Liver (tissue), 9 donors: Measurements from ENCODE around the gene DHH. TPM values are rescaled to one million over a fixed set of nuclear protein-coding genes. Genes with fewer than 3 reads are reported as not detected.

Experiments used
- DNase-seq: peaks from one replicate; pipeline ENCODE4 v3.0.0-alpha.2; 2017; ENCODE audit warnings: low spot score
- H3K27ac ChIP-seq, 2 donors: one replicate each; pipeline ENCODE4 v1.7.0; 2013; ENCODE audit warnings: inconsistent platforms in 2 of 2, low read length in 2 of 2, control low read depth in 1 of 2, low read depth in 1 of 2, mild to moderate bottlenecking in 1 of 2
- H3K27me3 ChIP-seq, 4 donors: one replicate each; pipeline versions ENCODE4 v1.6.1 to v1.7.0; 2013; ENCODE audit warnings: low read length in 3 of 4, inconsistent platforms in 1 of 4, mild to moderate bottlenecking in 1 of 4, moderate library complexity in 1 of 4; ENCODE audit not compliant: control insufficient read depth in 4 of 4, insufficient read depth in 4 of 4
- H3K36me3 ChIP-seq, 4 donors: one replicate each; pipeline versions ENCODE4 v1.6.1 to v1.7.0; 2013; ENCODE audit warnings: low read length in 3 of 4, mild to moderate bottlenecking in 3 of 4, low read depth in 1 of 4, moderate library complexity in 1 of 4; ENCODE audit not compliant: control insufficient read depth in 4 of 4, insufficient read depth in 3 of 4
- H3K4me1 ChIP-seq, 4 donors: one replicate each; pipeline versions ENCODE4 v1.6.1 to v1.7.0; 2013; ENCODE audit warnings: low read length in 3 of 4, mild to moderate bottlenecking in 3 of 4, moderate library complexity in 1 of 4; ENCODE audit not compliant: control insufficient read depth in 4 of 4, insufficient read depth in 4 of 4
- H3K4me3 ChIP-seq, 3 donors: one replicate each; pipeline versions ENCODE4 v1.6.1 to v1.7.0; 2013; ENCODE audit warnings: low read length in 3 of 3, control low read depth in 1 of 3, low read depth in 1 of 3, mild to moderate bottlenecking in 1 of 3
- H3K9ac ChIP-seq, 2 donors: one replicate each; pipeline ENCODE4 v1.7.0; 2013; ENCODE audit warnings: low read length in 2 of 2, mild to moderate bottlenecking in 2 of 2, moderate library complexity in 2 of 2, control low read depth in 1 of 2, low read depth in 1 of 2
- H3K9me3 ChIP-seq, 4 donors: one replicate each; pipeline versions ENCODE4 v1.6.1 to v1.7.0; 2013; ENCODE audit warnings: low read length in 3 of 4; ENCODE audit not compliant: control insufficient read depth in 4 of 4
- ATF3 ChIP-seq: IDR thresholded peaks from 2 replicates; pipeline ENCODE4 v1.6.1; 2016; ENCODE audit warnings: antibody characterized with exemption
- CTCF ChIP-seq: fragments of 150-350 bp; IDR thresholded peaks from 2 replicates; pipeline ENCODE4 v1.5.1; 2017; ENCODE audit warnings: improper control_type of control experiment, low read depth, low read length; ENCODE audit not compliant: missing input control
- EGR1 ChIP-seq, 2 donors: IDR thresholded peaks; 2 replicates each; pipeline ENCODE4 v1.6.1; 2016 to 2018; ENCODE audit warnings: antibody characterized with exemption in 2 of 2, low read depth in 2 of 2
- FOXA1 ChIP-seq: IDR thresholded peaks from 2 replicates; pipeline ENCODE4 v1.6.1; 2016; ENCODE audit warnings: antibody characterized with exemption
- GABPA ChIP-seq, 2 donors: IDR thresholded peaks in 1 of 2; conservative IDR thresholded peaks in 1 of 2; 2 replicates each; pipeline ENCODE4 v1.6.1; 2016; ENCODE audit warnings: antibody characterized with exemption in 2 of 2, mild to moderate bottlenecking in 1 of 2, moderate library complexity in 1 of 2
- HNF4A ChIP-seq, 2 donors: conservative IDR thresholded peaks; 2 replicates each; pipeline ENCODE4 v1.6.1; 2016; ENCODE audit warnings: antibody characterized with exemption in 2 of 2, mild to moderate bottlenecking in 2 of 2
- HNF4G ChIP-seq: IDR thresholded peaks from 2 replicates; pipeline ENCODE4 v1.6.1; 2016; ENCODE audit warnings: antibody characterized with exemption
- JUND ChIP-seq, 2 donors: IDR thresholded peaks; 2 replicates each; pipeline ENCODE4 v1.6.1; 2016; ENCODE audit warnings: antibody characterized with exemption in 2 of 2
- MAX ChIP-seq: IDR thresholded peaks from 2 replicates; pipeline ENCODE4 v1.6.1; 2016; ENCODE audit warnings: antibody characterized with exemption
- NR2F2 ChIP-seq: IDR thresholded peaks from 2 replicates; pipeline ENCODE4 v1.6.1; 2016; ENCODE audit warnings: antibody characterized with exemption
- RAD21 ChIP-seq, 2 donors: IDR thresholded peaks; 2 replicates each; pipeline ENCODE4 v1.6.1; 2016; ENCODE audit warnings: antibody characterized with exemption in 2 of 2, mild to moderate bottlenecking in 2 of 2
- REST ChIP-seq: IDR thresholded peaks from 2 replicates; pipeline ENCODE4 v1.6.1; 2016; ENCODE audit warnings: antibody characterized with exemption, mild to moderate bottlenecking
- RXRA ChIP-seq, 2 donors: IDR thresholded peaks; 2 replicates each; pipeline ENCODE4 v1.6.1; 2017 to 2018; ENCODE audit warnings: antibody characterized with exemption in 2 of 2, mild to moderate bottlenecking in 1 of 2
- SP1 ChIP-seq: IDR thresholded peaks from 2 replicates; pipeline ENCODE4 v1.6.1; 2018; ENCODE audit warnings: antibody characterized with exemption, mild to moderate bottlenecking
- TAF1 ChIP-seq: conservative IDR thresholded peaks from 2 replicates; pipeline ENCODE4 v1.6.1; 2016; ENCODE audit warnings: antibody characterized with exemption, mild to moderate bottlenecking
- YY1 ChIP-seq: IDR thresholded peaks from 2 replicates; pipeline ENCODE4 v1.6.1; 2016; ENCODE audit warnings: antibody characterized with exemption, mild to moderate bottlenecking
- WGBS: extraction: QIAGEN DNeasy Blood & Tissue Kit; methylation state at CpG from one replicate; pipeline ENCODE4 v1.1.7; 2013; 5-methylcytosine and 5-hydroxymethylcytosine counted together
- polyA plus RNA-seq, 2 donors: library from polyadenylated mRNA; stranded (reverse) in 1 of 2; unstranded in 1 of 2; fragments of 200-250 nt in 1 of 2; fragments of >200 nt in 1 of 2; fragmentation: Nextera tagmentation in 1 of 2; extraction: Ambion mirVana in 1 of 2; gene quantifications; one replicate each; pipeline versions ENCODE4 v1.2.1 to v1.2.3, GENCODE V29; 2013 to 2015
- total RNA-seq, 2 donors: library from RNA; depleted of rRNA; stranded (reverse); fragments of >200 nt; gene quantifications; one replicate each; pipeline ENCODE4 v1.2.3, GENCODE V29; 2014
- donor health status: healthy.
- donor health status: healthy.
- donor health status: healthy.
- donor health status: healthy.
- donor health status: healthy.

Gene DHH
- total and polyA plus RNA-seq, 4 donors = 0.08 to 0.09 (median 0.09) TPM; not detected in 1

- Histone ChIP-seq H3K27me3 (no peaks in the 10 kb centered on the region), H3K4me3 (no peak overlapping the region), H3K9ac (no peak overlapping the region), H3K4me1 (peaks cover 2 to 15% (median 7%) of the 10 kb centered on the region in 4 donors), H3K36me3 (peaks cover 0 to 6% (median 5%) of the 10 kb centered on the region in 4 donors), H3K9me3 (no peaks in the 10 kb centered on the region), H3K27ac (no peak overlapping the region)
- TF ChIP-seq NR2F2 = no peak
- no peak for TF ChIP-seq RXRA (IDR thresholded peaks at IDR 0.05)
- TF ChIP-seq REST = no peak
- TF ChIP-seq SP1 = no peak
- TF ChIP-seq MAX = no peak
- no peak for TF ChIP-seq ATF3
- no peak for TF ChIP-seq GABPA (IDR thresholded peaks at IDR 0.05 in 1 of 2, conservative IDR thresholded peaks at IDR 0.05 in 1 of 2)
- TF ChIP-seq RAD21 (IDR thresholded peaks at IDR 0.05) = no peak
- no peak for TF ChIP-seq TAF1
- TF ChIP-seq JUND (IDR thresholded peaks at IDR 0.05) = no peak
- TF ChIP-seq YY1 = no peak
- no peak for TF ChIP-seq CTCF
- TF ChIP-seq EGR1 (IDR thresholded peaks at IDR 0.05; ENCODE audit: low read depth in 2 of 2) = no peak
- TF ChIP-seq FOXA1 = no peak
- WGBS = 85% methylated on average over 10 of the region's 10 CpGs
- no peak for DNase-seq
Measured at GRCh38 chr12:49133590-49133989, 39.0 kb upstream of the DHH start.

GRCh38 chr12:49133014-49133413 is 38.4 kb upstream of the DHH start:
- H3K4me1 ChIP-seq = peaks cover 2 to 15% (median 7%) of the 10 kb centered on the region in 4 donors
- no peaks in the 10 kb centered on the region for H3K27me3 ChIP-seq
- peaks cover 0 to 6% (median 5%) of the 10 kb centered on the region in 4 donors for H3K36me3 ChIP-seq
- TF ChIP-seq HNF4A (conservative IDR thresholded peaks at IDR 0.05) (no peak), YY1 (no peak), MAX (no peak), TAF1 (no peak), ATF3 (no peak), FOXA1 (no peak), HNF4G (no peak), JUND (IDR thresholded peaks at IDR 0.05) (no peak), CTCF (no peak), NR2F2 (no peak)
- H3K4me3 ChIP-seq = no peak overlapping the region
- H3K27ac ChIP-seq = no peak overlapping the region
- no peak for DNase-seq
- H3K9ac ChIP-seq = no peak overlapping the region
- H3K9me3 ChIP-seq = no peaks in the 10 kb centered on the region
- 92% methylated on average over 5 of the region's 5 CpGs for WGBS
